Measurements from ENCODE around the gene ADGRF5. TPM values are rescaled to one million over a fixed set of nuclear protein-coding genes. Genes with fewer than 3 reads are reported as not detected.
"Not testable (repeated sequence)": the region's sequence is repeated elsewhere in the genome, so short reads cannot be mapped to it uniquely, and the experiment has no call there.

The ADGRF5 gene
- total RNA-seq, 2 experiments from 2014 or later = not detected

DNA sequence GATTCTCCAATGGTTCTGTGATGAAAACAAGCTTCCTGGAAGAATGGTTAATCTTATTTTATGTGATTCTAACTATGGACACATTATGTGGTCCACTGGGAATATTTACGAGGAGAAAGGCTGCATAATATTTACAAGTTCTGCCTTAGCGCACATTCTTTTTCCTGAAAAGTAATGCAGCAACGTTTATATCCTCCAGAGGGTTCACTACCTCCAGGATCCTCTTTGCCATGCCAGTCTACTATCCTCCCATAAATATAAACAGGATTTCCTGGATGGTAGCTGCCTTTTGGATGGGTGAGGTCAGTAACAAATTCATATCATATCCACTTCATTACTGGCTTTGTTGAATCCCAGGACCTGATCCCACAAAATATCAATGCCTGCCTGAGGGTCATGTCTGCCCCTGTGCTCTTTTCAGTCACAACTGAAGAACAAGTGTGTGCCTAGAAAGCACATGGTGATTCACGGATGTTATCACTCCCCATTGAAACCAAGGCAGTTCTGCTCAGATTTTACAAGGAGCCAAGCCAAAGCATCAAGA lies 30.4 kb downstream of the ADGRF5 start:
- H3K9me3 Mint-ChIP-seq = no peaks in the 10 kb centered on the region
- no peaks in the 10 kb centered on the region for H3K27me3 Mint-ChIP-seq
- H3K36me3 Mint-ChIP-seq = no peaks in the 10 kb centered on the region
- no peak overlapping the region for H3K27ac Mint-ChIP-seq
- no peak for DNase-seq
- no peaks in the 10 kb centered on the region for H3K4me1 Mint-ChIP-seq
- H3K4me3 Mint-ChIP-seq = no peak overlapping the region

DNA sequence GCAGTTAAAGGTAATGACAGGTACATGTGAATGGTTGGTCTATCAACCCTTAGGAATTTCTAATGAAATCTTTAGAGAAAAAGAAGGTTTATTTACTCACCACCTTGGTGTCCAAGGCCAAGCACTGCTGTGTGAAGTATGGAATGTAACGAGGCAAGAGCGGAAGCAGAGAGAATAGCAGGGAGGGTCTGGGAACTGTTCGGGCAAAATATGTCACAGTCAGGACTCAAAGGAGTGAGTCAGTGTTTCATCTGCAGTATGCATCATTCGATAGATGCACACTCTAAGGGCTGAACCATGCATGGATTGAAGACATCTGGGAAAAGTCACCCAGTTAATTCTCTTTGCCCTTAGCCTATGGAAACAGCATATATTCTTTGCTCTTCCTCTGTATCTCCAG lies 33.2 kb downstream of the ADGRF5 start:
- no peak for DNase-seq
- Mint-ChIP-seq H3K36me3 (no peaks in the 10 kb centered on the region), H3K27me3 (peaks cover 3% of the 10 kb centered on the region), H3K9me3 (no peaks in the 10 kb centered on the region), H3K4me1 (no peaks in the 10 kb centered on the region), H3K4me3 (no peak overlapping the region), H3K27ac (no peak overlapping the region)

GRCh38 chr6:46888031-46888430 lies 33.7 kb downstream of the ADGRF5 start:
- no peak overlapping the region for H3K4me3 Mint-ChIP-seq
- H3K9me3 Mint-ChIP-seq = no peaks in the 10 kb centered on the region
- H3K4me1 Mint-ChIP-seq = no peaks in the 10 kb centered on the region
- no peaks in the 10 kb centered on the region for H3K36me3 Mint-ChIP-seq
- H3K27me3 Mint-ChIP-seq = peaks cover 3% of the 10 kb centered on the region
- no peak overlapping the region for H3K27ac Mint-ChIP-seq
- no peak for DNase-seq

- Mint-ChIP-seq H3K27ac (no peak overlapping the region), H3K4me1 (no peaks in the 10 kb centered on the region), H3K9me3 (no peaks in the 10 kb centered on the region), H3K27me3 (peaks cover 11% of the 10 kb centered on the region), H3K36me3 (no peaks in the 10 kb centered on the region), H3K4me3 (no peak overlapping the region)
- no peak for DNase-seq
Measured at GRCh38 chr6:46882645-46883044, 39.1 kb downstream of the ADGRF5 start.

- peaks cover 17% of the 10 kb centered on the region for H3K27me3 Mint-ChIP-seq
- H3K27ac Mint-ChIP-seq = no peak overlapping the region
- H3K4me1 Mint-ChIP-seq = no peaks in the 10 kb centered on the region
- H3K9me3 Mint-ChIP-seq = no peaks in the 10 kb centered on the region
- no peaks in the 10 kb centered on the region for H3K36me3 Mint-ChIP-seq
- H3K4me3 Mint-ChIP-seq = no peak overlapping the region
- no peak for DNase-seq
Measured at GRCh38 chr6:46879003-46879402, 42.7 kb downstream of the ADGRF5 start.

GRCh38 chr6:46876126-46876525 lies 45.6 kb downstream of the ADGRF5 start:
- no peaks in the 10 kb centered on the region for H3K9me3 Mint-ChIP-seq
- H3K36me3 Mint-ChIP-seq = no peaks in the 10 kb centered on the region
- H3K27me3 Mint-ChIP-seq = peaks cover 19% of the 10 kb centered on the region
- H3K27ac Mint-ChIP-seq = no peak overlapping the region
- H3K4me3 Mint-ChIP-seq = no peak overlapping the region
- no peak for DNase-seq
- no peaks in the 10 kb centered on the region for H3K4me1 Mint-ChIP-seq

DNA sequence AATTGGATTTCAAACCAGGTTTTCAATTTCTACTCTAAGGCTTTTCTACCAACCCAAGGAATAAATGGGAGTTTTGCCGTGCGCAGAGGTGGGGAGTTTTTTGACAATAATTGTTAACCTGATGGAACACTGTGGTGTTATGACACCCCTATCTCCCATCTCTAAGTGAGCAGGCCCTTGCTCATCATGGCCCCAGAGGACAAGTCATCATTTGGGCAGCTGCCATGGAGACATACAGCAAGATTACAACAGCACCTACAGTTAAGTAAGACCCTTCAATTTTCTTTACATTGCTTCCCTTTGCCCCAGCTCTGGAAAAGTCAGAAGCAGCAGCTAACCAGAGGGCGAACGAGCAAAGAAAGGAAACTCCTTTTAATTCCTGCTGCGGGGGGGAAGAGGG lies 54.3 kb downstream of the ADGRF5 start:
- Mint-ChIP-seq H3K27me3 (peaks cover 18% of the 10 kb centered on the region), H3K27ac (no peak overlapping the region), H3K9me3 (no peaks in the 10 kb centered on the region), H3K4me1 (no peaks in the 10 kb centered on the region), H3K4me3 (no peak overlapping the region), H3K36me3 (no peaks in the 10 kb centered on the region)
- no peak for DNase-seq

DNA sequence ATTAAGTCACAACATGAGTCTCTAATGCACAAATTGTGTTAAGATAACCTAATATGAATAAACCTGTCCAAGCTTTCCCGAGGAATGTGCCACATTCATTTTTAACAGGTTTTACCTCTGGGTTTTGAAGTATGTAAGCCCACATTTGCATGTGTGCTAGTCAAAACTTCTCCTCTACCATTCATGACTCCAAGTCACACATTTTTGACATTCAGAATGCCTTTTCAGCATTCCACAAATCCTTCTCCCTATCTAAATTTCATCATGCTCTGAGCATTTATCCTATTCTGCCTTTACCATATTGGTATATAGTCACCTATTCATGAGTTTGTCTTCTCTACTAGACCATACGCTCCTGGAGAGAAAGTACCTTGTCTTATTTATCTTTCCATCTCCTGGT lies 56.5 kb downstream of the ADGRF5 start:
- no peak for DNase-seq
- Mint-ChIP-seq H3K9me3 (no peaks in the 10 kb centered on the region), H3K27me3 (peaks cover 15% of the 10 kb centered on the region), H3K36me3 (no peaks in the 10 kb centered on the region), H3K4me1 (no peaks in the 10 kb centered on the region), H3K4me3 (no peak overlapping the region), H3K27ac (no peak overlapping the region)

GRCh38 chr6:46863791-46864190 lies 57.9 kb downstream of the ADGRF5 start:
- no peaks in the 10 kb centered on the region for H3K4me1 Mint-ChIP-seq
- no peak overlapping the region for H3K27ac Mint-ChIP-seq
- DNase-seq = no peak
- H3K4me3 Mint-ChIP-seq = no peak overlapping the region
- no peaks in the 10 kb centered on the region for H3K36me3 Mint-ChIP-seq
- H3K27me3 Mint-ChIP-seq = peaks cover 10% of the 10 kb centered on the region
- no peaks in the 10 kb centered on the region for H3K9me3 Mint-ChIP-seq

- no peak overlapping the region for H3K27ac Mint-ChIP-seq
- DNase-seq = no peak
- no peaks in the 10 kb centered on the region for H3K9me3 Mint-ChIP-seq
- no peaks in the 10 kb centered on the region for H3K4me1 Mint-ChIP-seq
- H3K4me3 Mint-ChIP-seq = no peak overlapping the region
- H3K27me3 Mint-ChIP-seq = peaks cover 10% of the 10 kb centered on the region
- H3K36me3 Mint-ChIP-seq = no peaks in the 10 kb centered on the region
Measured at GRCh38 chr6:46862381-46862780, 59.4 kb downstream of the ADGRF5 start.

- not testable (repeated sequence) for H3K27me3 Mint-ChIP-seq, H3K4me3 Mint-ChIP-seq, H3K9me3 Mint-ChIP-seq, H3K36me3 Mint-ChIP-seq, H3K27ac Mint-ChIP-seq, H3K4me1 Mint-ChIP-seq
- peak; percentile 11 for DNase-seq
Measured at GRCh38 chr6:46855966-46856365, 65.8 kb downstream of the ADGRF5 start.

DNA sequence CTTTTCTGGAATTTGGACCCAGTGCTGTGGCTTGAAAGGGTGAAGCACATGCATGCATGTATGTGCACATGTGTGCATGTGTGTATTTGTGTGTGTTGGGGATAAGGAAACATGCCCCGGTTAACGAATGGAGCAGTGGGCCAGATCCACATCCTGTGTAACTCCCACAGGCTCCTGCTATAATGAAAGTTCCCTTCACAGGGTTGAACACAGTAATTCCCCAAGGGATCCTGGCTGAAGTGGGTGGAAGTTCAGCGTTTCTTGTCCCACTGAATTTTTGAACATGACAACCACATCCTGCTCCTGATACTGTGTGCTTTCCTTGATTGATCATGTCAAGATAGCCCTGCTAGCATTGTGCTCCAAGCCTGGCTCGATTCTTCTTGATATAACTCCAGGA lies 70.2 kb downstream of the ADGRF5 start:
- H3K4me1 Mint-ChIP-seq, H3K36me3 Mint-ChIP-seq, H3K4me3 Mint-ChIP-seq, DNase-seq, H3K27ac Mint-ChIP-seq, H3K9me3 Mint-ChIP-seq: not testable (repeated sequence)
- peaks cover 32% of the 10 kb centered on the region for H3K27me3 Mint-ChIP-seq

DNA sequence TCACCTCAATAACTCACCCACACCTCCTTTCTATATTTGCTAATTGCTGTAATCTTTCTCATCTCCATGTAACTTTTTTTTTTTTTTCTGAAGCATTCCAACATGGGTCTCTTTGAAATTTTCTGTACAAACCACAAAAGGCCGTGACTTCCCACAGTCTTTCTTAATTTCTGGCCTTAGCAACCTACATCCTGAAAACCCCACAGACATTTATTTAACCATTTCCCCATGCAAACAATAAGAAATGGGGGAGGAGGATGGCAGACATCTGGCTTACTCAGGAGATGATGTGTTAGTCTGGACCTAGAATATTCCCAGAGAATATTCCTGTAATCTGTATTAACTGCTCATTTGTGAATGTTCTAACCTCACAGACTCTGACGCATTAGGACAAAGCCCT lies 70.9 kb downstream of the ADGRF5 start:
- Mint-ChIP-seq H3K4me3 (no peak overlapping the region), H3K27me3 (peaks cover 34% of the 10 kb centered on the region), H3K36me3 (no peaks in the 10 kb centered on the region), H3K27ac (no peak overlapping the region), H3K9me3 (no peaks in the 10 kb centered on the region), H3K4me1 (peaks cover 5% of the 10 kb centered on the region)
- DNase-seq = no peak

GRCh38 chr6:46849361-46849690 lies 72.4 kb downstream of the ADGRF5 start:
- H3K27me3 Mint-ChIP-seq = peaks cover 34% of the 10 kb centered on the region
- DNase-seq = no peak
- H3K4me1 Mint-ChIP-seq = peaks cover 5% of the 10 kb centered on the region
- H3K9me3 Mint-ChIP-seq = no peaks in the 10 kb centered on the region
- no peaks in the 10 kb centered on the region for H3K36me3 Mint-ChIP-seq
- H3K4me3 Mint-ChIP-seq = no peak overlapping the region
- no peak overlapping the region for H3K27ac Mint-ChIP-seq

DNA sequence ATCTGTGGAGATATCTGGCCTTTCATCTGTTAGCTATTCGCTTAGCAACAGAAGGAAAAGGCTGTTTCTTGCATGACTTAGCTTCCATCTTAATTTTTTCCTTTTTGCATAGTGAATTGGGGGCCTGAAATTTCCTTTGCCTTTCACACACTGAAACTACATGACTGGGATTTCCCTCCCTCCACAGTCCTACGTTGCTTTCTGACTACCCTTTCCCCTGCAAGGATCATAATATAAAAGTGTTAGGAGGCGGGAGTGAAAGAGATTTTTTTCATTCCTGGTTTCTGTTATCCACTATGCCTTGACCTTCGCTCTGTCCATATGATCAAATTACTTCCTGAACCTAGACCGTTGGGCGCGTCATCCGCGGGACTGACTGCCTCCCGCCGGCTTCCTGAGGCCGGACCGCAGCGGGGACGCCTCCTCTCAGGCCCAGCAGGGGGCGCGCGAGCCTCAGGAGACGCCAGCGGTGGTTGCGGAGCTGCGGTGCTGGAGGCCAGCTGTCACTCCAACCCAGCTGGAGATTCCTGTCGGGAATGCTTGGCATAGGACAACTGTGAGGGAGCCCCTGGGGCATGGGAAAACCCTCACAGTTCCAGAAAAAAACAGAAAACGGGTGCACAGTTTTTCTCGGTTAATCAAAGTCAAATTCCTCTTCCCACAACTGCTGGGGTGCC lies 72.9 kb downstream of the ADGRF5 start:
- Mint-ChIP-seq H3K36me3 (no peaks in the 10 kb centered on the region), H3K4me1 (peaks cover 5% of the 10 kb centered on the region), H3K27ac (no peak overlapping the region)

DNA sequence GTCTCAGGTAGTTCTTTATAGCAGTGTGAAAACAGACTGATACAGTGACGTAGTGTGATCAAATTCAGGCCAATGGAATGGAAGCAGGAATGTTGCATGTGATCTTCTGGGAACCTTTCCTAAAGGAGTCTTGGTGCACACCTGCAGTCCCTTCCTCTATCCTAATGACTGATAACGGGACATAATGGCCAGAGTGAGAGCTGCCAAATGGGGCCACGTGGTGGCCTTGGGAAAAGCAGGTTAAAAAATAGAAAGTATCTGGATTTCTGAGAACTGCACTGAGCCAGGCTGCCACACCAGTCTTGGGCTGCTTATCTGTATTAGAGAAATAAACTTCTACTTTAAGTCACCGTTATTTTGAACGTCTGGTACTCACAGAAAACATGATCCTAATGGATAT lies 76.6 kb downstream of the ADGRF5 start:
- H3K36me3 Mint-ChIP-seq = peaks cover 4% of the 10 kb centered on the region
- H3K27ac Mint-ChIP-seq = no peak overlapping the region

More for the DNA sequence above, 72.9 kb downstream of the ADGRF5 start:
- Mint-ChIP-seq H3K9me3 (no peaks in the 10 kb centered on the region), H3K27me3 (peaks cover 29% of the 10 kb centered on the region), H3K4me3 (peak overlapping the region; percentile 44)
- DNase-seq = peak; percentile 69

More for the DNA sequence above, 76.6 kb downstream of the ADGRF5 start:
- Mint-ChIP-seq H3K27me3 (peaks cover 24% of the 10 kb centered on the region), H3K4me1 (peaks cover 5% of the 10 kb centered on the region), H3K9me3 (peaks cover 15% of the 10 kb centered on the region), H3K4me3 (no peak overlapping the region)
- no peak for DNase-seq

All from activated naive CD8-positive, alpha-beta T cell treated with anti-CD3 and anti-CD28 coated beads for 36 hours (primary cell).